ENCODE measurements around the gene SMPD3.

Gene SMPD3

GRCh38 chr16:68480084-68480995, 32.0 kb upstream of the SMPD3 start:
- no peak for TF ChIP-seq CTCF (IDR thresholded peaks at IDR 0.05; ENCODE audit: low read length, missing control alignments)
- DNase-seq (ENCODE audit: low read depth), result no peak

GRCh38 chr16:68479271-68479670, 31.0 kb upstream of the SMPD3 start:
- no peak overlapping the region for H3K4me3 ChIP-seq (replicated peaks; ENCODE audit: low read depth, low read length)
- TF ChIP-seq CTCF (IDR thresholded peaks at IDR 0.05; ENCODE audit: low read length, missing control alignments), result no peak
- DNase-seq (ENCODE audit: low read depth), result no peak

More at GRCh38 chr16:68480084-68480995, 32.0 kb upstream of the SMPD3 start:
- no peak overlapping the region for H3K4me3 ChIP-seq (replicated peaks; ENCODE audit: low read depth, low read length)

- DNase-seq (ENCODE audit: low read depth), result no peak
- TF ChIP-seq CTCF (IDR thresholded peaks at IDR 0.05; ENCODE audit: low read length, missing control alignments), result no peak
- H3K4me3 ChIP-seq (replicated peaks; ENCODE audit: low read depth, low read length), result no peak overlapping the region
Observed at GRCh38 chr16:68478526-68479250, 30.4 kb upstream of the SMPD3 start.

- no peak for DNase-seq (ENCODE audit: low read depth)
- TF ChIP-seq CTCF (IDR thresholded peaks at IDR 0.05; ENCODE audit: low read length, missing control alignments), result no peak
- H3K4me3 ChIP-seq (replicated peaks; ENCODE audit: low read depth, low read length), result no peak overlapping the region
Observed at GRCh38 chr16:68475071-68475470, 26.8 kb upstream of the SMPD3 start.

- H3K4me3 ChIP-seq (replicated peaks; ENCODE audit: low read depth, low read length), result no peak overlapping the region
- TF ChIP-seq CTCF (IDR thresholded peaks at IDR 0.05; ENCODE audit: low read length, missing control alignments), result no peak
- no peak for DNase-seq (ENCODE audit: low read depth)
Observed at GRCh38 chr16:68473358-68474070, 25.2 kb upstream of the SMPD3 start.

GRCh38 chr16:68472581-68472980, 24.3 kb upstream of the SMPD3 start:
- no peak for TF ChIP-seq CTCF (IDR thresholded peaks at IDR 0.05; ENCODE audit: low read length, missing control alignments)
- no peak for DNase-seq (ENCODE audit: low read depth)
- H3K4me3 ChIP-seq (replicated peaks; ENCODE audit: low read depth, low read length), result no peak overlapping the region
